ENCODE results near the gene VPREB1.
"Not testable (repeated sequence)": the region's sequence is repeated elsewhere in the genome, so short reads cannot be mapped to it uniquely, and the experiment has no call there.

VPREB1 gene

DNA sequence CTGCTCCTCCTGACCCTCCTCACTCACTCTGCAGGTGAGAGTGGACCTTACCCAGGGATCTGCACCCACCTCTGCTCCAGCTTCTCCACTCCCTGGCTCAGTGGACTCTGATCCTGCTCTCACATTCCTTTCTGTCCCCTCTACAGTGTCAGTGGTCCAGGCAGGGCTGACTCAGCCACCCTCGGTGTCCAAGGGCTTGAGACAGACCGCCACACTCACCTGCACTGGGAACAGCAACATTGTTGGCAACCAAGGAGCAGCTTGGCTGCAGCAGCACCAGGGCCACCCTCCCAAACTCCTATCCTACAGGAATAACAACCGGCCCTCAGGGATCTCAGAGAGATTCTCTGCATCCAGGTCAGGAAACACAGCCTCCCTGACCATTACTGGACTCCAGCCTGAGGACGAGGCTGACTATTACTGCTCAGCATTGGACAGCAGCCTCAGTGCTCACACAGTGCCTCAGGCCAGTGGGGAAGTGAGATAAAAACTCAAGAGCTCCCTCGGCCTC is 29.7 kb upstream of the VPREB1 start:
- H3K27ac ChIP-seq (ENCODE audit: low read depth, low read length) = no peak overlapping the region

DNA sequence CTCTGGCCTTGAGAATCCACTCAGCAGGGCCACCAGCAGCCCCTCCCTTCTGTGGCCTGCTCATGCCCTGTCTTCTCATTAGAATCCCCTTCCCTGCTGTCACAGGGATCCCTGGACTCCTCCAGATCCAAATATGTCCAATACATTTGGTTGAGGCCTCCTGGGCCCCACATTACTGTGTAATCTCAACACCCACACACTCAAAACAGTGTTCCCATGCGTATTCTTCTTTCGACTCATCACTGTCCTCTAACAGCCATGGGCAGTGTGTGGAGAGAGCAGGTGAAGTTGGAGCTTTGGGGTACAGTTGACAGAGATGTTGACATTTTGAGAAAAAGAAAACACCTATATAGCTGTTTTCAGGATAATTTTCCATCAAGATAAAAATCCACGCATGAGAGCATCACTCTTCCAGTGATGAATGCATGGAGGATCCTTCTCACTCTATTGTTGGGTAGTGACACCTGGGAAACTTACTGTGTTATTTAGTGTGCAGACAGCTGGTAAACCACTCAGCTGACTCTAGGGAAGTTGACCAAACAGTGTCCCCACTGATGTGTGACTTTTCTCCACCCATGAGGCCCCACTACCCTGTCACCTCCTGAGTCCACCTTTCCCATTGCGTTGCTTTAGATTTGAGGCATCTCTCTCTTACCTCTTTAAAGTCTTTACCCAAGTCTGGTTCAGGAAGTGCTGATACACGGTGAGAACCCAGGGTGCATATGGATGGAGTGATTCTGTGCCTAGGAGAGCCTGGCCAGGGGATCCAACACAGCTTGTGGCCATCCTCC is 28.7 kb upstream of the VPREB1 start:
- Histone ChIP-seq H3K9me3 (ENCODE audit: control insufficient read depth in 1 of 2, low read length in 2 of 2) (no peaks in the 10 kb centered on the region), H3K4me3 (ENCODE audit: low read depth in 1 of 2, low read length in 2 of 2) (no peak overlapping the region), H3K27me3 (ENCODE audit: control insufficient read depth in 1 of 2, insufficient read depth in 2 of 2, low read length in 2 of 2) (peaks cover 0 to 4% of the 10 kb centered on the region in 2 donors), H3K9ac (ENCODE audit: low read depth in 1 of 2, low read length in 2 of 2) (no peak overlapping the region), H3K27ac (ENCODE audit: low read depth, low read length) (no peak overlapping the region), H3K36me3 (ENCODE audit: control insufficient read depth in 1 of 2, insufficient read depth in 2 of 2, low read length in 2 of 2) (no peaks in the 10 kb centered on the region), H3K4me1 (ENCODE audit: control insufficient read depth in 1 of 2, insufficient read depth in 2 of 2, low read length in 2 of 2) (no peaks in the 10 kb centered on the region)

More for the DNA sequence above, 29.7 kb upstream of the VPREB1 start:
- no peak overlapping the region for H3K4me3 ChIP-seq (ENCODE audit: low read depth in 1 of 2, low read length in 2 of 2)
- no peaks in the 10 kb centered on the region for H3K9me3 ChIP-seq (ENCODE audit: control insufficient read depth in 1 of 2, low read length in 2 of 2)
- no peak overlapping the region for H3K9ac ChIP-seq (ENCODE audit: low read depth in 1 of 2, low read length in 2 of 2)
- peaks cover 0 to 4% of the 10 kb centered on the region in 2 donors for H3K27me3 ChIP-seq (ENCODE audit: control insufficient read depth in 1 of 2, insufficient read depth in 2 of 2, low read length in 2 of 2)
- no peaks in the 10 kb centered on the region for H3K4me1 ChIP-seq (ENCODE audit: control insufficient read depth in 1 of 2, insufficient read depth in 2 of 2, low read length in 2 of 2)
- H3K36me3 ChIP-seq (ENCODE audit: control insufficient read depth in 1 of 2, insufficient read depth in 2 of 2, low read length in 2 of 2) = no peaks in the 10 kb centered on the region

DNA sequence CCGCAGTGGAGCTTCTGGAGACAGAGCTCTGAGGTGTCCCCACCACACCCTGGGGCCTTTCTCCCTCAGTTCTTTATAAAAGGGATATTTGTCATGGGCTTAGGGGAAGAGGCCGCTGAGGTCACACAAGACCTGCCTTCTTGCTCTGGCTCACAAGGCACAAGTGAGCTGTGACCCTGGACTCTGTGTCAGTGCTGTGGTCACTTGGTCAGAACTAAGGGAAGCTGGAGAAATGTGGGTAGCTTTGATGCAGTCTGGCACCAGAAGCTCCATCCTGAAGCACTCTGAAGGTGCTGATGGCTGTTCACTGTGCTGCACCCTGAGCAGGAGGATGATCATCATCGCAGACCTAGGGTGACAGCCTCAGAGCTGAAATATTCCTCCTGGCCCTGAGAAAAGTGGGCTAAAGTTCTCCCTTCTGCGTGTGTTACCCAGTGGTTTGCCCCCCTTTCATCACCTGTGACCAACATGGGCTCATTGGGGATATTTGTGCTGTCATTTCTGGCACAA is 28.1 kb upstream of the VPREB1 start:
- Histone ChIP-seq H3K36me3 (ENCODE audit: control insufficient read depth in 1 of 2, insufficient read depth in 2 of 2, low read length in 2 of 2) (no peaks in the 10 kb centered on the region), H3K4me1 (ENCODE audit: control insufficient read depth in 1 of 2, insufficient read depth in 2 of 2, low read length in 2 of 2) (no peaks in the 10 kb centered on the region), H3K9me3 (ENCODE audit: control insufficient read depth in 1 of 2, low read length in 2 of 2) (no peaks in the 10 kb centered on the region), H3K27me3 (ENCODE audit: control insufficient read depth in 1 of 2, insufficient read depth in 2 of 2, low read length in 2 of 2) (peaks cover 0 to 4% of the 10 kb centered on the region in 2 donors), H3K27ac (ENCODE audit: low read depth, low read length) (no peak overlapping the region), H3K4me3 (ENCODE audit: low read depth in 1 of 2, low read length in 2 of 2) (no peak overlapping the region), H3K9ac (ENCODE audit: low read depth in 1 of 2, low read length in 2 of 2) (no peak overlapping the region)

DNA sequence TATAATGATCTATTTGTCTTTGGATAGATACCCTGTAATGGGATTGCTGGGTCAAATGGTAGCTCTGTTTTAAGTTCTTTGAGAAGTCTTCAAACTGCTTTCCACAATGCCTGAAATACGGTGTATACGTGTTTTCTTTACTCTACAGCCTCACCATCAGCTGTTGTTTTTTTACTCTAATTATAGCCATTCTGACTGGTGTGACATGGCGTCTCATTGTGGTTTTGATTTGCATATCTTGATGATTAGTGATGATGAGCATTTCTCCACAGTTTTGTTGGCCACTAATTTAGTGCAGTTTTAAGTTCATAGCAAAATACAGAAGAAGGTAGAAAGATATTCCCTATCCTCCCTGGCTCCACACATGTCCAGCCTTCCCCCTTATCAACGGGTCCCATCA is 26.3 kb upstream of the VPREB1 start:
- H3K27ac ChIP-seq (ENCODE audit: low read depth, low read length) = no peak overlapping the region
- H3K4me1 ChIP-seq (ENCODE audit: control insufficient read depth in 1 of 2, insufficient read depth in 2 of 2, low read length in 2 of 2) = no peaks in the 10 kb centered on the region
- H3K36me3 ChIP-seq (ENCODE audit: control insufficient read depth in 1 of 2, insufficient read depth in 2 of 2, low read length in 2 of 2) = no peaks in the 10 kb centered on the region

DNA sequence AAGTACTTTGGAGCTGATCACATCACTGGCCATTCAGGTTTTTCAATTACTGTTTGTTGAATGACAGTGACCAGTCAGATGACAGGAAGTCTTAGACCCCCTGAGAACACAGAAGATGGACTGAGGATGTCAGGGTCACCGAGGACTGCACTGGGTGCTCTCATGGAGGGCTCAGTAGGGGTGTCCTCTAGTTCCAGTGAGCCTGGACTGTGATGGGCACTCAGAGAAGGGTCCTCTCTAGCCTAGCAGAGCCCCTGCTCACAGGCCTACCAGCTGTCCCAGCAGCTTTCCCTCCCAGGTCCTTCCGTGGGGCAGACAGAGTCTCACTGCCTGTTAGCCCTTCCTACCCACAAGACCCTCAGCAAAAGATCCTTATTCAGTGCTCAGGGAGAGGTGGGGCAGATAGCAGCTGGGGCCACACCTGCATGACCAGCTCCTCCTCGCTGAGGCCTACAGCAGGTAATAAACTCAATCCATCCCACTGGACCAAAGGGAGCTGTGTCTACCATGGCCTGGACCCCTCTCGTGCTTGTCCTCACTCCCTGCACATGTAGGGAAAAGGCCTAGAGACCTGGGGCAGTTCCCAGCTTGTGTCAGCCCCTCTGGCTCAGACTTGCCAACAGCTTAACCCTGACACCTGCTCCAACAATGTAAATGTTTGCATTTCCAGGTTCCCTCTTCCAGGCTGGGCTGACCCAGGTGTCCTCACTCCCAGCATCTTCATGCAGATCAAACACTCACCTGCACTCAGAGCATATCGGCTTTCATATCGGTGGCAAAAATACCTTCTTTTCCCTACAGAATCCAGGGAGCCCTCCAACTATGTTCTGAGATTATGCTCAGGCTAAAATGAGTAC is 25.2 kb upstream of the VPREB1 start:
- H3K9ac ChIP-seq (ENCODE audit: low read depth in 1 of 2, low read length in 2 of 2) = no peak overlapping the region
- no peak overlapping the region for H3K4me3 ChIP-seq (ENCODE audit: low read depth in 1 of 2, low read length in 2 of 2)
- H3K9me3 ChIP-seq (ENCODE audit: control insufficient read depth in 1 of 2, low read length in 2 of 2) = no peaks in the 10 kb centered on the region
- peaks cover 0 to 4% of the 10 kb centered on the region in 2 donors for H3K27me3 ChIP-seq (ENCODE audit: control insufficient read depth in 1 of 2, insufficient read depth in 2 of 2, low read length in 2 of 2)
- H3K27ac ChIP-seq (ENCODE audit: low read depth, low read length) = no peak overlapping the region
- H3K4me1 ChIP-seq (ENCODE audit: control insufficient read depth in 1 of 2, insufficient read depth in 2 of 2, low read length in 2 of 2) = no peaks in the 10 kb centered on the region
- no peaks in the 10 kb centered on the region for H3K36me3 ChIP-seq (ENCODE audit: control insufficient read depth in 1 of 2, insufficient read depth in 2 of 2, low read length in 2 of 2)

More for the DNA sequence above, 26.3 kb upstream of the VPREB1 start:
- Histone ChIP-seq H3K4me3 (ENCODE audit: low read depth in 1 of 2, low read length in 2 of 2) (no peak overlapping the region), H3K9me3 (ENCODE audit: control insufficient read depth in 1 of 2, low read length in 2 of 2) (no peaks in the 10 kb centered on the region), H3K9ac (ENCODE audit: low read depth in 1 of 2, low read length in 2 of 2) (no peak overlapping the region), H3K27me3 (ENCODE audit: control insufficient read depth in 1 of 2, insufficient read depth in 2 of 2, low read length in 2 of 2) (peaks cover 0 to 4% of the 10 kb centered on the region in 2 donors)

DNA sequence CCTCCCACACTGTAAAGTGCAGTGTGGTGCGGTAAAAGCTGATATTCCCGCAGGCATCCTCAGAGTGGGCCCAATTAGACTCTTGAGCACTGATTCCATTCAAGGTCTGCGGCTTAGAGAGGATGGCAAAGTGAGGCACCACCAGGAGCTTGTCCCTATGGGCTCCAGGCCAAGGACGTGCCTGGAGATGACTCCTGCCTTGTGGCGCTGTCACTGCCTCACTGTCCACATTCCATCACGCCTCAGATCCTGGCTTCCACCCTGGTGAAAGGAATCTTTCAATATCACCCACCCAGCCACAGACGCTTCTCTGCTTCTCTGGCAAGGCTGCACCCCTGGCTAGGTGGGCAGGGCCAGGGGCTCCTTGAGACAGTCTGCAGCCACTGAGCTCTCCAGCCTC is 23.5 kb upstream of the VPREB1 start:
- not testable (repeated sequence) for H3K4me1 ChIP-seq (ENCODE audit: control insufficient read depth in 1 of 2, insufficient read depth in 2 of 2, low read length in 2 of 2); H3K27ac ChIP-seq (ENCODE audit: low read depth, low read length); H3K9ac ChIP-seq (ENCODE audit: low read depth in 1 of 2, low read length in 2 of 2); H3K4me3 ChIP-seq (ENCODE audit: low read depth in 1 of 2, low read length in 2 of 2); H3K9me3 ChIP-seq (ENCODE audit: control insufficient read depth in 1 of 2, low read length in 2 of 2); H3K27me3 ChIP-seq (ENCODE audit: control insufficient read depth in 1 of 2, insufficient read depth in 2 of 2, low read length in 2 of 2); H3K36me3 ChIP-seq (ENCODE audit: control insufficient read depth in 1 of 2, insufficient read depth in 2 of 2, low read length in 2 of 2)

DNA sequence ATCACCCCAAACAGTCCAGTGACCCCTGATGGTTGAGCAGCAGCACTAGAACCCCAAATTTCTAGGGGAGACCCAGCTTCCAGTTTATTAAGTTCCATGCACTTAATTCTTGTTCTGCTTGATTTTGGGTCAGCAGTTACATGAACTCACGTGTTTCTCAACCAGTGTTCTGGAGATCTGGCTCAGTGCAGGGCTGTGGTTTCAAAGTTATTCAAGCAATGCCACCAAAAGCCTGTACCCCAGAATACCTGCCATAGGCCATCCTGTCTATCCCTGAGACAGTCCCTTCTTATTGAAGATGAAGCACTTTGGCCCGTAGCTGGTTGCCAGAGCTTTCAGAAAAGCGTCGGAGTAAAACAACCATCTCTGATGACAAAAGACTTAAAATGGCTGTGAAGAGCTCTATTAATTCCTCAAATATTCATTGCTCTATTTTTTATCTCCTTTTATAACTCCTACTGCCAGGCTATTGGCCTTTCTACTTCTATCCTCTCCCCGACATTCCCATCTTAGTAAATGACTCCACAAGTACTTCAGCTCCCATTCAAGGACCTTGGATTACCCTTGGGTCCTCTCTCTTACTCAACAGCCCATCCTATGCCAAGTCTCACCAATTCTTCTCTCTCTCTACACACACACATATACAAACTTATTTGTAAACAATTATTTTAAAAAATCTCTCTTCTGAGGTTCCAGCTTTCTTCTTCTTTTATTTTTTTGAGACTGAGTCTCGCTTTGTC is 18.0 kb upstream of the VPREB1 start:
- no peaks in the 10 kb centered on the region for H3K36me3 ChIP-seq (ENCODE audit: control insufficient read depth in 1 of 2, insufficient read depth in 2 of 2, low read length in 2 of 2)
- H3K9ac ChIP-seq (ENCODE audit: low read depth in 1 of 2, low read length in 2 of 2) = no peak overlapping the region
- no peak overlapping the region for H3K27ac ChIP-seq (ENCODE audit: low read depth, low read length)
- no peak overlapping the region for H3K4me3 ChIP-seq (ENCODE audit: low read depth in 1 of 2, low read length in 2 of 2)
- no peaks in the 10 kb centered on the region for H3K9me3 ChIP-seq (ENCODE audit: control insufficient read depth in 1 of 2, low read length in 2 of 2)
- no peaks in the 10 kb centered on the region for H3K27me3 ChIP-seq (ENCODE audit: control insufficient read depth in 1 of 2, insufficient read depth in 2 of 2, low read length in 2 of 2)
- H3K4me1 ChIP-seq (ENCODE audit: control insufficient read depth in 1 of 2, insufficient read depth in 2 of 2, low read length in 2 of 2) = no peaks in the 10 kb centered on the region

DNA sequence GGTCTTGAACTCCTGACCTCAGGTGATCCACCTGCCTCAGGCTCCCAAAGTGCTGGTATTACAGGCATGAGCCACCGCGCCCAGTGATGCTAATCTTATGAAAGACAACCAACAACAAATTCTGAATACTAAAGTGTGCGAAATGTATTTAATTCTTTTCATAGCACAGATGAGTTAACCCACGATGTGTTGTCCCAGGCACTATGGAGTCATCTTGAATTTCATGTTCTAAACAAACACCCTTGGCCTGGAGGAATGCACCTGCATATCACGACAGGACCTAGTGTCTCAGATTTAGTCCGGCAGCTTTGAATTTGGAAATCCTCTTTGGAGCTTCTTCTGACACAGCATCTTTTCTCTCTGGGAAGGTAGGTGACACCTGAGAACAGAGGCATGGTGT is 16.2 kb upstream of the VPREB1 start:
- no peak overlapping the region for H3K27ac ChIP-seq (ENCODE audit: low read depth, low read length)

DNA sequence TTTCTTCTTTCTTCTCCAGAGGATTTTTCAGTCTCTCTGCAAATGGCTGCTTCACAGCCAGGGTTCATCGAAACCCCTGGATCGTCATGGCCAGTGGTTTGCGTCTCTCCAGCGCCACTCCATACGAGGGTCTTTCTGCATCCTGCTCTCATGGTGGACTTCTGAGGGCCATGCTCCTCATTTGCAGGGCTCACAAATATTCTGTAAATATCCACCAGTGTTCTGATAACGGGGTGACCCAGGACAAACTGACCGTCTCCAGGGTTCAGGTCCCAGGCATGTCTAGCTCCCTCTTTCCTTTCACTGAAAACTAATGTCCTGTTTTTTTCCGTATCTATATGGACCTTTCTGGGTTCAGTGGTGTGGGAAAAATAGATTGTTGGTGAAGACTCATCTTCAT is 15.7 kb upstream of the VPREB1 start:
- Histone ChIP-seq H3K4me1 (ENCODE audit: control insufficient read depth in 1 of 2, insufficient read depth in 2 of 2, low read length in 2 of 2) (no peaks in the 10 kb centered on the region), H3K36me3 (ENCODE audit: control insufficient read depth in 1 of 2, insufficient read depth in 2 of 2, low read length in 2 of 2) (no peaks in the 10 kb centered on the region), H3K9me3 (ENCODE audit: control insufficient read depth in 1 of 2, low read length in 2 of 2) (no peaks in the 10 kb centered on the region), H3K27ac (ENCODE audit: low read depth, low read length) (no peak overlapping the region), H3K4me3 (ENCODE audit: low read depth in 1 of 2, low read length in 2 of 2) (no peak overlapping the region), H3K9ac (ENCODE audit: low read depth in 1 of 2, low read length in 2 of 2) (no peak overlapping the region), H3K27me3 (ENCODE audit: control insufficient read depth in 1 of 2, insufficient read depth in 2 of 2, low read length in 2 of 2) (no peaks in the 10 kb centered on the region)

More for the DNA sequence above, 16.2 kb upstream of the VPREB1 start:
- Histone ChIP-seq H3K4me1 (ENCODE audit: control insufficient read depth in 1 of 2, insufficient read depth in 2 of 2, low read length in 2 of 2) (no peaks in the 10 kb centered on the region), H3K9me3 (ENCODE audit: control insufficient read depth in 1 of 2, low read length in 2 of 2) (no peaks in the 10 kb centered on the region), H3K9ac (ENCODE audit: low read depth in 1 of 2, low read length in 2 of 2) (no peak overlapping the region), H3K27me3 (ENCODE audit: control insufficient read depth in 1 of 2, insufficient read depth in 2 of 2, low read length in 2 of 2) (no peaks in the 10 kb centered on the region), H3K36me3 (ENCODE audit: control insufficient read depth in 1 of 2, insufficient read depth in 2 of 2, low read length in 2 of 2) (no peaks in the 10 kb centered on the region), H3K4me3 (ENCODE audit: low read depth in 1 of 2, low read length in 2 of 2) (no peak overlapping the region)

Data from duodenal mucosa (tissue), 2 donors.